GM10248 (cell line): ENCODE measurements around the gene INS.

Source experiments
- CTCF ChIA-PET: fragments of 300-600 bp; sonication (Branson Sonifier 250); formaldehyde crosslinking; extraction: SDS; loops from one replicate; lab custom pipeline; 2021; ENCODE audit warnings: antibody characterized with exemption; lab: Yijun Ruan, JAX
- POLR2A ChIA-PET: fragments of 350-650 bp; sonication (Branson Sonifier 250); formaldehyde crosslinking; extraction: SDS; loops from one replicate; lab custom pipeline; 2020; ENCODE audit warnings: antibody characterized with exemption; lab: Yijun Ruan, JAX
- DNase-seq: peaks from one replicate; pipeline ENCODE4 v3.0.0; 2012; ENCODE audit errors: extremely low spot score
- TF ChIP-seq, protein P1 (sequence below): IDR thresholded peaks from 2 replicates; pipeline ENCODE4 v1.5.1; 2012; ENCODE audit warnings: mild to moderate bottlenecking, low read depth; ENCODE audit errors: extremely low read depth, missing control alignments, control extremely low read depth

The INS gene

DNA sequence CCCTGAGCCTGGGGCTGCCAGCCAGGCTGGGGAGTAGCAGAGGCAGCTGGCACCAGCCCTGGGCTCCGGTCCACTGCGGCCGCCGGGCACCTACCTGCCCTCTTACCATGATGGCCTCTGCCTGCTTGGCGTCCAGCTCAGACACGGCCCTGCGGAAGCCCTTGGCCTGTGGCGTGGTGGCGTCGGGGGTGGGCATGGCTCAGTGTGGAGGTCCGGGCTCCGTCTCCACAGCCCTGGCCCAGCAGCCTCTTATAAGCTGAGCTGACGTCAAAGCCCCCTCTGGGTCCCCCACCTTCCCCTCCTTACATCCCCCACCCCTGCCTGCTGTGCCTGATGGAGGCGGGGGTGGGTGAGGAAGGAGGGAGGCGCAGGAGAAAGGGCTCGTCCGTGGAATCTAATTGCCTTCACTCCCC, 10.6 kb upstream of the INS start, which contains the start of gene TH:
Gene TH (minus strand): TSS at position 225 of the 413 bp plus-strand sequence. CDS start 29 bp downstream, at position 196.
- TF ChIP-seq, protein P1, sequence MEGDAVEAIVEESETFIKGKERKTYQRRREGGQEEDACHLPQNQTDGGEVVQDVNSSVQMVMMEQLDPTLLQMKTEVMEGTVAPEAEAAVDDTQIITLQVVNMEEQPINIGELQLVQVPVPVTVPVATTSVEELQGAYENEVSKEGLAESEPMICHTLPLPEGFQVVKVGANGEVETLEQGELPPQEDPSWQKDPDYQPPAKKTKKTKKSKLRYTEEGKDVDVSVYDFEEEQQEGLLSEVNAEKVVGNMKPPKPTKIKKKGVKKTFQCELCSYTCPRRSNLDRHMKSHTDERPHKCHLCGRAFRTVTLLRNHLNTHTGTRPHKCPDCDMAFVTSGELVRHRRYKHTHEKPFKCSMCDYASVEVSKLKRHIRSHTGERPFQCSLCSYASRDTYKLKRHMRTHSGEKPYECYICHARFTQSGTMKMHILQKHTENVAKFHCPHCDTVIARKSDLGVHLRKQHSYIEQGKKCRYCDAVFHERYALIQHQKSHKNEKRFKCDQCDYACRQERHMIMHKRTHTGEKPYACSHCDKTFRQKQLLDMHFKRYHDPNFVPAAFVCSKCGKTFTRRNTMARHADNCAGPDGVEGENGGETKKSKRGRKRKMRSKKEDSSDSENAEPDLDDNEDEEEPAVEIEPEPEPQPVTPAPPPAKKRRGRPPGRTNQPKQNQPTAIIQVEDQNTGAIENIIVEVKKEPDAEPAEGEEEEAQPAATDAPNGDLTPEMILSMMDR = no peak
- ChIA-PET CTCF (interaction anchor here (4.4 kb wide), 1 partner anchor 20 kb away, joined by 19 read pairs; no protein-coding TSS in a partner anchor), POLR2A (no interaction called here)
- no peak for DNase-seq

DNA sequence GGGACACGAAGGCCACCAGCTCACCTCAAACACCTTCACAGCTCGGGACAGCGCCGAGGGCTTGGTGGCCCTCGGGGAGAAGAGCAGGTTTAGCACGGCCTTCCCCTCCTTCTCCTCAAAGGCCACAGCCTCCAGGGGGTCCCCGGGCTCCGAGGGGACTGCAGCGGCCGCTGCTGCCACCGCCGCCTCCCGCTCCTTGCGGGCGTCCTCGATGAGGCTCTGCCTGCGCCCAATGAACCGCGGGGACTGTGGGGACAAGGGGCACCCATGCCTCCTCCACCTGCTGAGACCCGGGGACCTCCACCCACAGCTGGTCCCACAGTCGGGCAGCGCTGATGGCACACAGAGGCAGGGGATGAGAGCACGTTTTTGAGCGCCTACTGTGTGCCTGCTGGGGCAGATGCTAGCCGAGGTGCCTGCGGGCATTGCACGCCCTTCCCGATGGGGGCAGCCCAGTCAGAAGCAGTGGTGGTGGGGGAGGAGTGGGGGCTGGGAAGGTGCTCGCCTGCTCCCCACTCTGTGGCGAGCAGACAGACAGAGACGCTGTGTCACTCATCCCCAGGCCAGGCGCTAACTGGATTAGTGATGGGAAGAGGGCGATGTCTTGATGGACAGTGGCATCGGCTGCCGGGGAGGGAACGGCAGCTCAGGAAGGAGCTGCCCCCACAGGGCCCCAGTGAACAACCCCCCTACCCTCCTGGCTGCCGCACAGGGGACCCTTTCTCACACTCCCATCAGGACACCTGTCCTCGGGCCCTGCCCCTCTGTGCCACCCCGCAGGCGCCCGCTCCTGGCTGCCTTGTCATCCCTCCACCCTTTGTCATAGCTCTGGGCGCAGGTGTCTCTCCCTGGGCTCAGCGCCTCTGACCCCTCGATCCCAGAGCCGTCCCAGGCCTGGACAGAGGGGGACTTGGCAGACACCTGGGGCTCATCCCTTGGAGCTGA, 8.9 kb upstream of the INS start:
- POLR2A ChIA-PET = no interaction called here
- TF ChIP-seq, protein P1 = no peak
- no peak for DNase-seq
- CTCF ChIA-PET = interaction anchor here (1.0 to 4.4 kb wide), 3 partner anchors 14 to 133 kb away, joined by 3 to 19 read pairs (median 3); no protein-coding TSS in a partner anchor

DNA sequence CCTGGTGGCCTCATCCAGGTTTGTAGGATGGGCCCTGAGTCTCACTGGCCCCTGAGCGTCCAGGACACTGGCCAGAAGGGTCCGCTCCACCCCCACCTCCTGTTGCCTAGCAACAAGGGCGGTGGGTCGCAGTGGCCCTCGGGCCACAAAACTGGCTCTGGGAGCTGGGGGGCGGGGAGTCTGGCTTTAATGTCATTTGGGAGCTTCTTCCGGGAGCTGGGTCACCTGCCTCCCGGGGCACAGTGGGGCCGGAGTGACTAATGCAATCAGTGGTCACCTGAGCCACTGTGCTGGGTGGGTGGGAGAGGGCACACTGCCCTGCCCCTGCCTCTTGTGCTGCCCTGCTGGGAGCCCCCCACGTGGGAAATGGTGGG, 8.0 kb upstream of the INS start:
- CTCF ChIA-PET = interaction anchor here (4.4 kb wide), 1 partner anchor 17 kb away, joined by 19 read pairs; no protein-coding TSS in a partner anchor
- POLR2A ChIA-PET = no interaction called here
- TF ChIP-seq, protein P1 = no peak
- no peak for DNase-seq

DNA sequence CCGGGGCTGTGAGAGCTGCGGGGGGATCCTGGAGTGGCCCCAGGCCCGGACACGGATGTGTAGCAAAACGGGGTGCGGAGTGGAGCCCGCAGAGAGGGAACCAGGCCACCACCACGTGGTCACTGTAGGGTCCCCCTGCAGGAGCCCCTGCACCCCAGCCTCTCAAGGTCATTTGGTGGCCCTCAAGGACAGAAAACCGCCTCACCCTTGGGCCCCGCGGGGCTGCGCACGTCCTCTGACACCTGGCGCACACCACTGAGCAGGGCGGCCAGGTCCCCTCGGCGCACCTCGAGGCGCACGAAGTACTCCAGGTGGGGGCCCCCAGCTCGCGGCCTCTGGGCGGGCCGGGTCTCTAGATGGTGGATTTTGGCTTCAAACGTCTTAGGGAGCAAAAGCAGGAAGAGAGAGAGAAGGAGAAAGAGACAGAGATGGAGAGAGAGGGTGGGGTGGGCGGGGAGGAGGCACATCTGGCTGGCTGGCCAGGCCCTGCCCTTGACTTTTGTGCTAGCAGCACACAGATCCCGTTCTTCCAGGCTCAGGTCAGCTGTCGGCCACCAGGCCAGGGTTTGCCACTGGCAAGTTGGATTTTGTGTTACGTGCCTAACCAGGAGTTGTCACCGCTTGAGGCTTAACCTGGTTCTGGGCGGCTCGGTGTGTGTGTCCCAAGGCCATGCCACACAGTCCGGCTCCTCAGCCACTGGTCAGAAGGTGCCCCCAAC, 7.4 kb upstream of the INS start:
- POLR2A ChIA-PET = no interaction called here
- CTCF ChIA-PET = interaction anchor here (2.1 to 4.4 kb wide), 2 partner anchors 12 to 16 kb away, joined by 9 to 19 read pairs; no protein-coding TSS in a partner anchor
- TF ChIP-seq, protein P1 = no peak
- no peak for DNase-seq

DNA sequence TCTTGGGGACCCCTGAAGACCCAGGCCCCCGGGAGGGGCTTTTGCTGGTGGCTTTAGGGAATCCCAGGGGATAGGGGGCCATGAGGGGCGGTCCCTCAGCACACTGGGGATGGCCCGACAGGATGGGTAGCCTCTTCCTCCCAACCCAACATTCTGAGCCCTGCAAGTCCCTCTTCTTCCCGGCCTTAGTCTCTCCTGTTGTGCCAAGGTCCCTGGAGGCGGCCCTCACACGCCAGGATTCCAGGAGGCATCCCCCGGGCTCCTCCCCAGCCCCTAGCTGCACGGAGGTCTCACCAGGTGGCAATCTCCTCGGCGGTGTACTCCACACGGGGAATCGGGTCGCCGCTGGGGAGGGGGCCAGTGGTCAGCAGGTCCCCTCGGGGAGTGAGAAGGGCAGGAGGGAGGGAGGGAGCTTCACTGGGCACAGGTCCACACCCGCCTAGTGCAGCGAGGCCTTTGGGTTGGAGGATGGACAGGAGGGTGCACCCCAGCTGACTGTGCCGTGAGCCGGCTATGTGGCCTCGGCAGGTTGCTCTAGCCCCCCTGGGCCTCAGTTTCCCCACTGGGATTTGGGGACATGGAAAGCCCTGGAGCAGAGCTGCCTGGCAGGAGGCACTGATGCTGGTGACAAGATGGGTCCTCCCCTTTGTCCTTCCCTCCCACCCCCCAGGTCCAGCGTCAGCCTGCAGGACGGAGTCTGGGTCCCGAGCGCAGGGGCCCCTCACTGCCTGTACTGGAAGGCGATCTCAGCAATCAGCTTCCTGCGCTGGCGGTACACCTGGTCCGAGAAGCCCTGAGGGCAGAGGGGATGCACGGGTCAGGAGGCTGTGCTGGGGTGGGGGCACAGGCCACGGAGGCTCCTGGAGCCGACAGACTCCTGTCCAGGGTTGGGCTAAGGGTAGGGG, 6.4 kb upstream of the INS start:
- CTCF ChIA-PET = interaction anchor here (2.1 to 4.4 kb wide), 2 partner anchors 11 to 15 kb away, joined by 9 to 19 read pairs; no protein-coding TSS in a partner anchor
- TF ChIP-seq, protein P1 = no peak
- no peak for DNase-seq
- POLR2A ChIA-PET = no interaction called here
